ENCODE measurements around the gene MTX2. TPM values are rescaled to one million over a fixed set of nuclear protein-coding genes. Genes with fewer than 3 reads are reported as not detected.

Gene MTX2
- total RNA-seq, 1 donor from 2014 or later = 19.5 TPM

- peaks cover 10% of the 10 kb centered on the region for H3K4me1 Mint-ChIP-seq (ENCODE audit: unreplicated experiment)
- H3K9me3 Mint-ChIP-seq (ENCODE audit: unreplicated experiment) = no peaks in the 10 kb centered on the region
These were observed 30.2 kb upstream of the MTX2 start for GRCh38 chr2:176239031-176239430.

GRCh38 chr2:176240301-176240700 is 28.9 kb upstream of the MTX2 start:
- DNase-seq (ENCODE audit: low spot score) = no peak
- peaks cover 4% of the 10 kb centered on the region for H3K4me1 Mint-ChIP-seq (ENCODE audit: unreplicated experiment)
- H3K4me3 Mint-ChIP-seq (ENCODE audit: unreplicated experiment) = no peak overlapping the region
- H3K27ac Mint-ChIP-seq (ENCODE audit: unreplicated experiment) = no peak overlapping the region
- no peak for TF ChIP-seq CTCF (IDR thresholded peaks at IDR 0.05; ENCODE audit: unreplicated experiment)
- H3K36me3 Mint-ChIP-seq (ENCODE audit: low read depth, unreplicated experiment) = no peaks in the 10 kb centered on the region
- H3K27me3 Mint-ChIP-seq (ENCODE audit: unreplicated experiment) = peaks cover 2% of the 10 kb centered on the region
- H3K9me3 Mint-ChIP-seq (ENCODE audit: unreplicated experiment) = no peaks in the 10 kb centered on the region

More at GRCh38 chr2:176239031-176239430, 30.2 kb upstream of the MTX2 start:
- Mint-ChIP-seq H3K27ac (ENCODE audit: unreplicated experiment) (no peak overlapping the region), H3K36me3 (ENCODE audit: low read depth, unreplicated experiment) (no peaks in the 10 kb centered on the region), H3K4me3 (ENCODE audit: unreplicated experiment) (no peak overlapping the region), H3K27me3 (ENCODE audit: unreplicated experiment) (peaks cover 2% of the 10 kb centered on the region)
- TF ChIP-seq CTCF (IDR thresholded peaks at IDR 0.05; ENCODE audit: unreplicated experiment) = no peak
- no peak for DNase-seq (ENCODE audit: low spot score)

GRCh38 chr2:176242276-176242675 is 27.0 kb upstream of the MTX2 start:
- H3K9me3 Mint-ChIP-seq (ENCODE audit: unreplicated experiment) = no peaks in the 10 kb centered on the region
- no peaks in the 10 kb centered on the region for H3K36me3 Mint-ChIP-seq (ENCODE audit: low read depth, unreplicated experiment)
- no peak for DNase-seq (ENCODE audit: low spot score)
- H3K4me3 Mint-ChIP-seq (ENCODE audit: unreplicated experiment) = no peak overlapping the region
- H3K4me1 Mint-ChIP-seq (ENCODE audit: unreplicated experiment) = peaks cover 4% of the 10 kb centered on the region
- no peak overlapping the region for H3K27ac Mint-ChIP-seq (ENCODE audit: unreplicated experiment)
- H3K27me3 Mint-ChIP-seq (ENCODE audit: unreplicated experiment) = peaks cover 2% of the 10 kb centered on the region
- TF ChIP-seq CTCF (IDR thresholded peaks at IDR 0.05; ENCODE audit: unreplicated experiment) = no peak

- no peaks in the 10 kb centered on the region for H3K9me3 Mint-ChIP-seq (ENCODE audit: unreplicated experiment)
- peaks cover 4% of the 10 kb centered on the region for H3K36me3 Mint-ChIP-seq (ENCODE audit: low read depth, unreplicated experiment)
- no peak for TF ChIP-seq CTCF (IDR thresholded peaks at IDR 0.05; ENCODE audit: unreplicated experiment)
- no peak for DNase-seq (ENCODE audit: low spot score)
- peaks cover 2% of the 10 kb centered on the region for H3K27me3 Mint-ChIP-seq (ENCODE audit: unreplicated experiment)
- peaks cover 4% of the 10 kb centered on the region for H3K4me1 Mint-ChIP-seq (ENCODE audit: unreplicated experiment)
- no peak overlapping the region for H3K27ac Mint-ChIP-seq (ENCODE audit: unreplicated experiment)
- H3K4me3 Mint-ChIP-seq (ENCODE audit: unreplicated experiment) = no peak overlapping the region
These were observed 22.9 kb upstream of the MTX2 start for GRCh38 chr2:176246331-176246730.

GRCh38 chr2:176247859-176248258 is 21.4 kb upstream of the MTX2 start:
- Mint-ChIP-seq H3K36me3 (ENCODE audit: low read depth, unreplicated experiment) (peaks cover 4% of the 10 kb centered on the region), H3K4me1 (ENCODE audit: unreplicated experiment) (peaks cover 4% of the 10 kb centered on the region)

More at GRCh38 chr2:176247859-176248258, 21.4 kb upstream of the MTX2 start:
- no peak for DNase-seq (ENCODE audit: low spot score)
- H3K27me3 Mint-ChIP-seq (ENCODE audit: unreplicated experiment) = peaks cover 2% of the 10 kb centered on the region
- no peak overlapping the region for H3K27ac Mint-ChIP-seq (ENCODE audit: unreplicated experiment)
- no peak overlapping the region for H3K4me3 Mint-ChIP-seq (ENCODE audit: unreplicated experiment)
- no peaks in the 10 kb centered on the region for H3K9me3 Mint-ChIP-seq (ENCODE audit: unreplicated experiment)
- TF ChIP-seq CTCF (IDR thresholded peaks at IDR 0.05; ENCODE audit: unreplicated experiment) = no peak
